NCI-H2081 treated with DMSO at 0.1 percent for 48 hours (cell line): ENCODE data around the gene PDE11A.
"Not testable (repeated sequence)": the region's sequence is repeated elsewhere in the genome, so short reads cannot be mapped to it uniquely, and the experiment has no call there.

ENCODE experiments used
- DNase-seq: peaks from one replicate; lab custom pipeline; 2025; lab: John Stamatoyannopoulos, UW

PDE11A gene

DNA sequence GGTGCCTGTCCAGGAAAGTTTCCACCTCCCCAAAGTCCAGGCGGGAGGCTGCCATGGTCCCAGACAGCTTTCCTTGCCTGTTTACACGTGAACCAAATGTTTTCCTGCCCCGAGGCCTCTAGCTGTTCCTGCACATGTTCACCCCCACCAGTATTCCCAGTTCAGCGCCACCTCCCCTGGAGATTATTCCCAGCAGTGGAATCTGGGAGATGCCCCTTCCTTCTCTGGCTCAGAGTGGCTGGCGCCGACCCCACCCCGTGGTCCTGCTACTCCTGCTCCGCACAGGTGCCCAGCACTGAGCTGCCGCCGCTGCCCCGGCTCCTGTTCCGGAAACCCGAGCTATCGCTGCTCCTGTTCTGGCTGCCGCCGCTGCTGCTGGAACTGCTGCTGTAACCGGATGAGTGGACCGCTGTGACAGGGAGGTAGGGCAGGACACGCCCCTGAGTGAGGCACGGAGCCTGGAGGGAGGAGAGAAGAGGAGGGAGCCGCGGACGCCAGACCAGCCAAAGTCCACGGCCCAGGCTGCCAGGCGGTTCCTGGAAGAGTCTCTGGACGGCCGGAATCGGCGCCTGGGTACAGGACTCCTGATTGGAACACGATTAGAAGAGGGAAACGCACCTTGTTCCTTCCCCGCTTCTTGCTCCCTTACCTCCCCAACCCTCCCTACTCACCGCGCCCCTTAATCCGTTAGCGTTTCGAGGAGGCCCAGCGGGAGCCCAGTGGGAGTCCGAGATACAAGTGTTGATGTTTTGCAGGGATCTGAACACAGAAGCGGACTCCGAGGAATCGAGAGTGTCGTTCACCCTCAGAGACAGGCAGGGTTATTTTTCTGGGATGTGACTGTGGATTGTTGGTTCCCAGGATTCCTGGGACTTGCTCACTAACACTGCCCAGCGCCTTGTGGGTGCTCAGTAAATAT lies at the start of gene PDE11A:
TSS of gene PDE11A (minus strand) at position 395 of the 919 bp plus-strand sequence. CDS start at position 55, 340 bp downstream.
- DNase-seq = no peak

DNA sequence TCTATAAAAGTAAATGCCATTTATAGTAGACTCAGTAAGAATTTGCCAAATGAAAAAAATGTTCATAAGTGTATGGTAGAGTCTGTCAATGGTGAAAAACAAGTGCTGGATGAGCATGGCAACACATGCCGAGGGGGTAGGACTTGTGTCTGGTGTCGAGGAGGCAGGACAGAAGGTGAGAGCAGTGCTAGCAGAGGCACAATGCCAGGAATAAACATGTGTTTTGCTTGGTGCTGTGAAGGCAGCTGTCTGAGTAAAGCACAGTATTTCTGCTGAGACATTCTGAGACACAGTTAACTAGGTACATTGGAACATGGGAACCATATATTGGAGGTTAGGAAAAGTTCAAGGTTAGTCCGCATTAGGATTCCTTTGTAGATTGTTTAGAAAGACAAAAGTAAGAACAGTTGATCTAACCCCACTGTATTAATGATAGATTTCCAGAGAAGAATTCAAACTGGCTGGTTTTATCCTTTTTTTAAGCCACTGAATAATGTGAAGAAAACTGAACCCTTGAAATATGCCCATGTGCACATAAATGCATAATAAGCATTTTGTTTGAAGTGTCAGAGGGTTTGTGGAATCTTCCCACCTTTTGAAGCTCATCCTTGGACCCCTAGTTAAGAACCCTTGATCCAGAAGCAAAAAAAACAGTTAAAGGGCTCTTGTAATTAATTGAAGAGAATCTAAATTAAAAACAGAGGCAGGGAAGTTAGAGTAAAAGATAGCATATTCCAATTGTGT lies 46.8 kb upstream of the PDE11A start:
- DNase-seq = no peak

DNA sequence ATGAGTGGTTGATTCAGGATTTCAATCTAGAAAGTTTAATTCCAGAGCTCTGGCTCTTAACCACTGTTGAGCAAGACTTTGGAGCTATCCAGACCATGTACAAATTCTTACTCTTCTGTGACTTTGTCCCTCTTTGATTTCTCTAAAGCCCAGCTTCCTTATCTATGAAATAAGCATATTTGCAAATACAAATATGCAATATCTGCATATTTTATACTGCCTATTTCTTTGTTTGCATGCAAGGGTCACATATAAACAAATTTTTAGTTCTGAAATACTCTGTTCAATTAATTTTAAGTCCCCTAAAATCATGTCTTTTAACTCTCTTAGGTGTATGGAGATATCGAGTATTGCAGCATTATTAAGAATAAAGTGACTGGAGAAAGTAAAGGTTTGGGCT lies 45.1 kb upstream of the PDE11A start:
- DNase-seq = no peak

DNA sequence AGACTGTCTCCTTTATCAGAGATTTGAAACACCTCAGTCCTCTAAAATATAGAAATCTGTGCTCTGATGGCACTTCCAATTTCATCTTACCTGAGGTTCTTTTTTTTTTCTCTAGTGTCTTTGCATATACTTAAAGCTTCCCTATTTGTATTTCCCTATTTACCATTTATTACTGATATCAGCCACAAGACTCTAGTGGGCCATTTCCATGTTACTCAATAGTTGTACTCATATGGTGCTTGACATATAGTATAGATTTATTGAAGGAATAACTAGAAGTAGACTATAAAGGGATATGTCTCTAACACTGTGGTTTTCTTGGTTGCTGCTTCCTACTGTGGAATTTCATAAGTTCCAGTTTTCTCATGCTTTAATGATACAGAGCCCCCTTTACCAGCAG lies 42.7 kb upstream of the PDE11A start:
- DNase-seq = no peak

DNA sequence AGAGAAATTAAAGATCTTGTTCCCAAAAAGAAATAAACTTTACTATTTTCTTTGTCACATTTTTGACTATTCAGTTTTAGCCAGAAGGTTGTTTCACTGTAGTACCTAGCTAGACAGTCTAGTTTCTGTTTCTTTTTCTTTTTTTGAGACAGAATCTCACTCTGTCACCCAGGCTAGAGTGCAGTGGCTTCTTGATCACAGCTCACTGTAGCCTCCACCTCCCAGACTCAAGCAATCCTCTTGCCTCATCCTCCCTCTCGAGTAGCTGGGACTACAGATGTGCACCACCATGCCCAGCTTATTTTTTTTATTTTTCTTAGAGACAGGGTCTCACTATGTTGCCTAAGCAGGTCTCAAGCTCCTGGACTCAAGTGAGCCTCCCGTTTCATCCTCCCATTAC lies 41.9 kb upstream of the PDE11A start:
- DNase-seq = no peak

DNA sequence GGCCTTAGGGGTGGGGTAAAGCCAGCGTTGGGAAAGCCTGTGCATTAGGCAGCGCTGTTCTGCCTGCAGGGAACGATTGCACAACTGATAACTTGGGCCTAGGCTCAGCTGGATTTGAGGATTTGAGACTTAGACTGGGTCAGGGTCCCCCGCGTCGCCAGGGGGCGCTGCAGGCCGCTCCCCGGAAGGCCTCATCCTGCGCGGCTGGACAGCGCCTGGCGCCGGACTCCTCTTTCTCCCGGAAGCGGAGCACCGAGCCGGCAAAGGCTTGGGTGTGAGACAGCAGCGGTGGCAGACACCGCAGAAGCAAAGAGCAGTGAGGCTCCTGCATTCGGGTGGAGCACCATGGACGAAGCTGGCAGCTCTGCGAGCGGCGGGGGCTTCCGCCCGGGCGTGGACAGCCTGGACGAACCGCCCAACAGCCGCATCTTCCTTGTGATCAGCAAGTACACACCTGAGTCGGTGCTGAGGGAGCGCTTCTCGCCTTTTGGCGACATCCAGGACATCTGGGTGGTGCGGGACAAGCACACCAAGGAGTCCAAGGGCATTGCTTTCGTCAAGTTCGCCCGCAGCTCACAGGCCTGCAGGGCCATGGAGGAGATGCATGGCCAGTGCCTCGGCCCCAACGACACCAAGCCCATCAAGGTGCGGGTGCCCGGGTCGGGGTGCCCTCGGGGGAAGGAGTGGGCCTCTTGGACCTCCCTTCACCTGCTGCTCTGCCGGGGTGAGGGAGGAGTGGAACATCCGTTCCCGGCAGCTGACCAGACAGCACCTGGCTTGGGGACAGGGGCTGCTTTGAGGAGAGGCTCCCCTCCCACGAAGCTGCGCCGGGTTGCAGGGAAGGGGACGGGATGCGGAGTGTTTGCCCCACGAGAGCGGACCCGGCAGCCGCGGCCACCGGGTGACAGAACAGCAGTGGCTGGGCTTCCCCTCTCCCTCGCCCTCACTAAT lies 39.9 kb upstream of the PDE11A start, which contains the start of gene RBM45:
TSS of gene RBM45 (plus strand) at position 236 of the 951 bp plus-strand sequence. CDS start at position 346, 110 bp downstream.
- peak; percentile 58 for DNase-seq

DNA sequence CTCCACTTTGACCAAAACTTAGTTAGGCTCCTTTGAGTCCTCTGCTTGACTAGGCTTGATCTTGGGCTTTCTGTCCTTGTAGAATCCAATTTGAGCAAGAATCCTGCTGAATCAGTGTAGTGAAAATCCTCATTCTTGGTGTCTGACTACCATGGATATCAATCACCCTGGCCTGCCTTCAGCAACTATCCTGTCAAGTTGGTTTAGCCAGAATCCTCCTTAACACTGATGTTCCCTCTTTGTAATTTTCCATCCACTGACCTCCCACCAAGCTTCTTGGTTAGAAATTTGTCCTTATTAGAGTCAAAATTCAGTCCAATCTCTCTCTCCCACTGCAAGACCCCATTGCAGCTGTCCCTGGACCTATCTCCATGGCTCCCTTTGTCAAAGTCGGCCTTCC lies 39.2 kb upstream of the PDE11A start:
- DNase-seq = no peak

DNA sequence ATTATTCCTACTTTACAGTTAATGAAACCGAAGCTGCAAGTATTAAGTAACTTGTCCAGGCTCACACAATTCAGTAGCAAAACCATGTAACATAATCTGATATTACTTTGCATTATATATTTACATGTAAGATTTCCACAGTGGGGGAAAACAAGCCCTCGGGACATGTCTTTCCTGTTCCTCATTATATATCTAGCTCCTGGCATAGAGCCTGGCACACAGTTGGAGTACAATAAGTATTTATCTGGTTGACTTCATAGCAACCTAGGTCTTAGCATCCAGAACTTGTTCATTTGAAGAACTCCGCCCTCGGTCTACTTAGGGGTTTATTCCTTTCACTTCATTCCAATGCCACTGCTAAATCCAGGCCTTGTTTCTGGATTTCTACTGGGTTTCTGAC lies 38.1 kb upstream of the PDE11A start:
- no peak for DNase-seq

DNA sequence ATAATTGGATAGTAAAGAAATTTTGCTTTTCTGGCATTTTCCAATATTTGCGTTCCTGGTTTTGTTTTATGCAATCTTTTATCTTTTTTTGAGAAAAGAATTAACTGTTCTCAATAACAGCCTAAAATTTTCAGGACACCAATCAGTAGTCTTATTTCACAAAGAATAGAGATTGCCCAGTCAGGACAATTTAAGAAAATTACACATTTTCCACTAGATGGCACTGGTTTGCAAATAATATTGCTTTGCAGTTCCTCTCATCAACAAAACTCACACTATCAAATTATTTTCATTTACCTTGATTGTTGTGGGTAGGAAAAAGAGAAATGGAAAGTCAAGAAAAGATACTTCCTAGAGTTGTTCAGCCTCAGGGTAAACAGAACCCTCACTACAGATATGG lies 37.2 kb upstream of the PDE11A start:
- peak; percentile 22 for DNase-seq

DNA sequence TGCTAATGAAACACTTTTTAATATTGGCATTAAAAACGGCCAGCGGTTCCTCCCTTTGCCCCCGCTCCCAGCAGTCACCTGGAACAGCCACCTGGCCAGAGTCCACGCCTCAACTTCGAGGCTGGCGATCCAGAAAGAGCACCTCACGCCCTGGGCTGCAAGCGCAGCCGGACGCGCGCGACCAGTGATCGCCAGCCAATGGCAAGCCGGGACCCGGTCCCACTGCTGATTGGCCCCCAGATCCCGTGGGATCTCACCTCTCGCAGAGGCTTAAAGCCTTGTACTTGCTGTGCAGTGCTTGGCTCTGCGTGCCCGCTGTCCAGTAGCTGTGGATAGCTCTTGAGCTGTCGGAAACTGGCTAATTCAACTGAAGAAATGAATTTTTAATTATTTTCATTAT lies 35.6 kb upstream of the PDE11A start:
- no peak for DNase-seq

DNA sequence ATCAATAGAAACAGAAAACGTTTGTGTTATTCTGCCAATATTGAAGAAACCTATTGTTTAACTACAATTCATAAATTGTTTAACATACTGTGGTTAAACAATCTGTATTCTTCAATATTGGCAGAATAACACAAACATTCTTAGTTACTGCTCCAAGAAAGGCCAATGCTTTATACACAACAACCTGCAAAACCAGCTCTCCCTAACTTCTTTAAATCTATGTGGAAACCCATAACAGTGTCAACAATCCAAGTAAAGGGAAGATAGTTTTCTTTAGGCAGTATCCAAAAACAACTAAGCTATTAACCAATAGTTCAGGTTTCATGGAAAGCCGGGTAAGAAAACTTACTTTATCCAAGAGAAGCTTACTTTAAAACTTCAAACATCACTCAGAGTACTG lies 33.5 kb upstream of the PDE11A start:
- DNase-seq = no peak

DNA sequence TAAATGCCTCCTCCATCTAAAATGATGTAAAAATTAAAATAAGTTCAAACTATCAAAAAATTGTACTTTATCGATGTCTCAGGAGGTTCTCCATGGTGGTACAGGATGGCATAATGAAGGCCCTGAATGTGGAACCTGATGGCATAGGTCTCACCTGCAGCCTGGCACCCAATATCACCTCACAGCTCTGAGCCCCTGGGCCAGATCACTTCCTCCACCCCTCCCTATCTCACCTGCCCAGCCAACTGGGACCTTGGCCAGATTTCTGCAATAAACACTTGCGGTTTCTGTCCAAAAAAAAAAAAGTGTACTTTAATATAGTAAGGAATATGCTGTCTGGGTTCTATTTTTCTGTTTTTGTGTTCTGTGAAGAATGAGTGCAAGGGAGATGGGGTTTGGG lies 33.0 kb upstream of the PDE11A start:
- DNase-seq = no peak

DNA sequence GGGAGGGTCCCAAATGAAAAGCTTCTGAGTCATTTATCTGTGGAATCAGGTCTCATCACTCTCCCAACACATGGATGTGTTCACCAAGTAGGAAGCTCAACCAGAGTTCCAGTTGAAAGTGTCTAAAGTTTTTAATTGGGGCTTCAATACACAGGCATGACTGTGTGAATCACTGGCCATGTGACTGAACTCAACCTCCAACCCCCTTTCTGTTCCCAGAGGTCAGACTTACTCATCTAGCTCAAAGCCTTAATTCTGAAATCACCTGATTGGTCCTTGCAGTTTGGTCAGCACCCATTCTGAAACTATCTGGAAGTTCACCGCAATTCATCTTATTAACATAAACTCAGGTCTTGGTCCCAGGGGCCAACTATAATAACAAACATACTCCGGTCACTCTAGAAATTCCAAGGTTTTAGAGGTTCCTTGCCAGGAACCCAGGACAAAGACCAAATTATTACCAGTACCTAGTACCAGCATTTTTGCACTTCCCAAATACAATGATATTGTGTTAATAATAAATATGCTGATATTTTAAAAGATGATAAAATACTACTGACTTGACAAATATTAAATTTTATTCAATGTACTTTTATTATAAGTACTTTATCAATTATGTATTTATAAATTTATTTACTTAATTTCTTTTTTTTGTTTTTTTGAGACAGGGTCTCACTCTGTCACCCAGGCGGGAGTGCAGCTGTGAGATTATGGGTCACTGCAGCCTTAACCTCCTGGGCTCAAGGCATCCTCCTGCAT lies 28.9 kb upstream of the PDE11A start:
- no peak for DNase-seq

DNA sequence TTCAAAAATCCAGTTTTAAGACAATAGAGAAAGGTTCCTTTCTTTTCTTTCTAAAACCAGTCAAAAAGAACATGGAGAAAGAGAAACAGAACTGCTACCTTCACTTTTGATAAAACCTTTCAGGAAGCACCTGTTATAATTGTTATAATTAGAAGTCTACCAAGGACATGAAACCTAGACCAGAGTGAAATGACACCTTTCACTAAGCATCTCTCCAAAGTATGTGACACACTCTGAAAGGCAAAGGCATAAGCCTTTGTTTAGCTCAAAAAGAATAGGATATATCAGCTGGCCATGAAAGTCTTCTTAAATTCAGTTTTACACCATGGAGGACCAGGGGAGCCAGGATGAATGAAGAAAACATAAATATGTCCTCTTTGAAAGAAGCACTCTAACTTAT lies 20.9 kb upstream of the PDE11A start:
- no peak for DNase-seq

DNA sequence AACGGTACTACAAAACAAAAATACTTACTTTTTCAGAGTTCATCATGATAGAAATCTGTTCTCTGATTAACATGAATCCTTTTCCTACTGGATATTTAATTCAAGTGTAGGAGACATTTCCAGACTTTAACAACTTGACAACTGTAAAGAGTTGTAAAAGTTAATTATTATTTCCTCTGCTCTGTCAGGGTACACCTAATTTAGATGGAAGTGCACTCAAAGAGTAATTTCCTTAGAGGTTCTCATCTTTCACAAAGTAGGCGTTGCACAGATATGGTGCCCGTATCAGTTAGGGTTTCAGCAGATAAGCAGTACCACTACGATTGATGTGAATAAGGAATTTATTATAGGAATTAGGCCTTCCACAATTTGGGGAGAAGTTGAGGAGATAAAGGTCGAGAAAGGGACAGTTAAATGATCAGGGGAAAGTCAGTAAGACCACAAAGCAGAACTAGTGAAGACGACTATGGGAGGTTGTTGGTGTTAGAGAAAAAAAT lies 16.2 kb upstream of the PDE11A start:
- no peak for DNase-seq

DNA sequence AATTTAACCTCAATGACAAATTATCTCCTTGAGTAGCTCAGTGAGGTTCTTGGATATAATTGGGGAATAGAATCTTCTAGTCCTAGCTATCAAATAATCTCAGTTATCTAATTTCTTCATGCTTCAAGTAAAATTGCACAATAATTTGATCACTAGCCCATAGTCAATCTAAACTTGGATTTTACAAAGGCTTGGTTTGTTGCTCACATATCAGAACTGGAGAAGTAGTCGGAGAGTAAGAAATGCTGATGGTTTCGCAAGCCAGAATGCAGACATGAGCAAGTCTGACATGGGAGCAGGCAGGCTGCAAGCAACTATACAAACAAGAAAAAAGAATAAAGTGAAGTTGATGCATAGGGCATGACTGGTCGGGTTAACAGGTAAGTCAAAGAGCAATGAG lies 11.7 kb upstream of the PDE11A start:
- DNase-seq = no peak

DNA sequence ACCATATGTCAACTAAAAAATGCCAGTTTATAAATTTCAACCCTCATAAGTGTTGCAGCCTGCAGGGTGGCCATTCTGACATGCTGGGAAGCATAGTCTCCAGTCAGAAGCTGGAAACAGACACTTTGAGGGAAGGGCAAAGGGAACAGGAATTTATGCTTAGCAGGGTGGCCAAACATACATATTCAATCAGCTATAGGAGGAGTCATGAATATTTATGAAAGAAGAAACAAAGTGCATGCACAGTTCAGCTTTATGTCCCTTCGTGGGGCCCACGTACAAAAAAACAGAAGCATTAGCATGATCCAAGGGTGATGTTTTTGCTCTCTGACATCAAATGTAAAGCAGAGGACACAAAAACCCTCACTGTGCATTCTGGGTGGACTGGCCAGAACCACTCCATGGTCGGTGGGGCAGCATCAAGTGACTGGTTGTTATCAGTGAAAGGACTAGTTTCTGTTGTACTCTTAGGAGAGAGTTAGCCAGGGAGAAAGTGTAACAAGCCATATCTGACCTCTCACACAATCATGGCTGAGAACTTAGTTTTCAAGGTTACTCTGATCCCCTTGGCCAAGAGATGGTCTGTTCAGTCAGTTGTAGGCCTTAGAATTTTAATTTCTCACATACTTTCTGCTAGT lies 9.9 kb upstream of the PDE11A start:
- DNase-seq = no peak

DNA sequence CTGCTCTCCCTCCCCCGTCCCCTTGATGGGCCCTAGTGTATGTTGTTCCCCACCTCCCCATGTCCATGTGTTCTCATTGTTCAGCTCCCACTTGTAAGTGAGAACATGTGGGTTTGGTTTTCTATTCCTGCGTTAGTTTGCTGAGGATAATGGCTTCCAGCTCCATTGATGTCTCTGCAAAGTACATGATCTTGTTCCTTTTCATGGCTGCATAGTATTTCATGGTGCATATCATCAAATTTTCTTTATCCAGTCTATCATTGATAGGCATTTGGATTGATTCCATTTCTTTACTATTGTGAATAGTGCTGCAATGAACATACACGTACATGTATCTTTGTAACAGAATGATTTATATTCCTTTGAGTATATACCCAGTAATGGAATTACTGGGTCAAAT lies 6.7 kb upstream of the PDE11A start:
- DNase-seq = not testable (repeated sequence)

DNA sequence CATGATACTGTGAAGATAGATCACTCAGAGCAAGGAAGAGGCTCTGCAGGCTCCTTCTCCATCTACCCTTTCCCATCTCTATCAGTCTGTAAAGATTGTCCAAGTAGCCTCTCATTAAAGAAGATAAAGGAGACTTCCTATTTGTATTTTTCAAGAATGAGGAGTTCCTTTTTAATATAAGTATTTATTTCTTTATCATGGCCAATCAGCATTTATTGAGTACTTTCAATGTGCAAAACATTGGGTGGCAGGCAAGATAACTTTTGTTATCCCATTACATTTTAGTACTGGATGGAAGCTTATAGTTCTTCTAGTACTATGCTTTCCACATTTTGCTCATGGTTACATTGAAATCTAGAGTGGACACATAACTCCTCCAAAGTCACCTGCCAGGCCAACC lies 3.6 kb upstream of the PDE11A start:
- no peak for DNase-seq

DNA sequence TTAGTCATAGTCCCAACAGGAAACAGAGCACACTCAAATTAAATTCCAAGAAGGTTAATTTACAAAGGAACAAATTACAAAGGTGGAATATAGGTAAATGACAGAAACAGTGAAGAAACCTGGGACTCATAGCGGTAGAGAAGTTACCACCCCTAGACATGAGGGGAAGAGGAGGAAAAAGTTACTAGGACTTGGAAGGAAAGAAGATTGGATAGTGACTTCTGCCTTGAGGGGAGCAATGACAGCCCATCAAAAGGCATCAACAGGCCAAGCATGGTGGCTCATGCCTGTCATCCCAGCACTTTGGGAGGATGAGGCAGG lies 2.4 kb upstream of the PDE11A start:
- DNase-seq = no peak
